HG03060 (cell line): Measurements from ENCODE around the gene ZHX3.

Experiments
- ATAC-seq: cut with Tn5 transposase; IDR thresholded peaks from one replicate; pipeline ENCODE4 v1.9.1; 2021; ENCODE audit warnings: low read depth, moderate number of reproducible peaks; ENCODE audit not compliant: unreplicated experiment

Gene ZHX3, protein sequence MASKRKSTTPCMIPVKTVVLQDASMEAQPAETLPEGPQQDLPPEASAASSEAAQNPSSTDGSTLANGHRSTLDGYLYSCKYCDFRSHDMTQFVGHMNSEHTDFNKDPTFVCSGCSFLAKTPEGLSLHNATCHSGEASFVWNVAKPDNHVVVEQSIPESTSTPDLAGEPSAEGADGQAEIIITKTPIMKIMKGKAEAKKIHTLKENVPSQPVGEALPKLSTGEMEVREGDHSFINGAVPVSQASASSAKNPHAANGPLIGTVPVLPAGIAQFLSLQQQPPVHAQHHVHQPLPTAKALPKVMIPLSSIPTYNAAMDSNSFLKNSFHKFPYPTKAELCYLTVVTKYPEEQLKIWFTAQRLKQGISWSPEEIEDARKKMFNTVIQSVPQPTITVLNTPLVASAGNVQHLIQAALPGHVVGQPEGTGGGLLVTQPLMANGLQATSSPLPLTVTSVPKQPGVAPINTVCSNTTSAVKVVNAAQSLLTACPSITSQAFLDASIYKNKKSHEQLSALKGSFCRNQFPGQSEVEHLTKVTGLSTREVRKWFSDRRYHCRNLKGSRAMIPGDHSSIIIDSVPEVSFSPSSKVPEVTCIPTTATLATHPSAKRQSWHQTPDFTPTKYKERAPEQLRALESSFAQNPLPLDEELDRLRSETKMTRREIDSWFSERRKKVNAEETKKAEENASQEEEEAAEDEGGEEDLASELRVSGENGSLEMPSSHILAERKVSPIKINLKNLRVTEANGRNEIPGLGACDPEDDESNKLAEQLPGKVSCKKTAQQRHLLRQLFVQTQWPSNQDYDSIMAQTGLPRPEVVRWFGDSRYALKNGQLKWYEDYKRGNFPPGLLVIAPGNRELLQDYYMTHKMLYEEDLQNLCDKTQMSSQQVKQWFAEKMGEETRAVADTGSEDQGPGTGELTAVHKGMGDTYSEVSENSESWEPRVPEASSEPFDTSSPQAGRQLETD

GRCh38 chr20:41317546-41318270 is at the start of gene ZHX3:
Gene ZHX3 (minus strand): TSS chr20:41317731. CDS start chr20:41204916, 112,815 bp downstream.
- peak; percentile 62 for ATAC-seq

DNA sequence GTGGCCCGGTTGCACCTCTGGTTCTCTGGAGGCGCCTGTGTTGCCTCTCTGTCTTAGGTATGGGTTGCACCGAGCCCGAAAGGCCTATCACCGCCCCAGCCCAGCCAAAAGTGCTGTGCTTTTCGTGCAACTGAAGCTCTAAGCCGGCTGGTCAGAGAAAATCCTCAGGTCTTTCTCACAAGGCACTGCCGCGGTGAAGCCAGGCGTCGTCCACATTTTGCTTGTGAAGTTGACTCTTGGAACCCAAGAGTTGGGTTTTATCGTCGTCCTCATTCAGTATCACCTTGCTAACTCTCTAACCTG is 49.8 kb upstream of the ZHX3 start:
- ATAC-seq, result no peak

GRCh38 chr20:41366546-41367392 is 49.2 kb upstream of the ZHX3 start, which contains the start of gene EMILIN3:
Gene EMILIN3 (minus strand): TSS chr20:41366818. CDS start chr20:41366634, 184 bp downstream.
- no peak for ATAC-seq

DNA sequence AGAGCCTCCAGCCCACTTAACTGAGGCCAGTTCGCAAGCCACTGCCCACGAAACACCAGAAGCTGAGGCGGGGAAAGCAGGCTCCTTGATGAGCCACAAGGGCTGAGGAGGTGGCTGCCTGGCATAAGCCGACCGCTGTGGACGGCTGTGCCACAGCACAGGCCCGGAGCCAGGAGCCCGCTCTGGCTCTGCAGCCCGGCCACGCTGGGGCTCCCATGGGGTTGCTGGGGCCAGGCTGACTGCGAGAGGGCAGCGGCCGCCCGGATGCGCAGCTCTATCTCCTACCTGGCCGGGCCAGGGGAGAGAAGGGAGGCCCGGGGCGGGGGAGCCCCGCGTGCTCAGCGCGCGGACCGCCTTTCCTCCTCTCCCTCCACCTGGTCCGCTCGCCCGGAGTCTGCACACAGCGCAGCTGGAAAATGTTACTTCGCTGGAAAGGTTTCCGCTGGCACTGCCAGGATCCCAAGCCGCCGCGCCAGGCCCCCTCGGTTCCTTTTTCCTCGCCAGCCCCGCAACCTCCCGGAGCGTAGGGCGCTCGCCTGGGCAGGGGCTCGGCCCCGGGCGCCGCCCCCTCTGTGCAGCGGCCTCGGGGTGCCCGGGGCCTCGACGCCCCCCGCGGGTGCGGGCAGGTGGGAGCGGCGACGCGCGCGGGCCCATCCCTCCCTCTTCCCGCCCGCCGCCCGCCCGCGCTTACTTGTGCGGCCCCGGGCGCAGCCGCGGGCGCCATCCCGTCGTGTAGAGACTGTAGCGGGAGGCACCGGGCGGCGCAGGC is 48.4 kb upstream of the ZHX3 start:
- ATAC-seq, result no peak

- ATAC-seq, result no peak
Measured at GRCh38 chr20:41364967-41365765, 47.6 kb upstream of the ZHX3 start.

GRCh38 chr20:41364236-41364855 is 46.8 kb upstream of the ZHX3 start:
- no peak for ATAC-seq

DNA sequence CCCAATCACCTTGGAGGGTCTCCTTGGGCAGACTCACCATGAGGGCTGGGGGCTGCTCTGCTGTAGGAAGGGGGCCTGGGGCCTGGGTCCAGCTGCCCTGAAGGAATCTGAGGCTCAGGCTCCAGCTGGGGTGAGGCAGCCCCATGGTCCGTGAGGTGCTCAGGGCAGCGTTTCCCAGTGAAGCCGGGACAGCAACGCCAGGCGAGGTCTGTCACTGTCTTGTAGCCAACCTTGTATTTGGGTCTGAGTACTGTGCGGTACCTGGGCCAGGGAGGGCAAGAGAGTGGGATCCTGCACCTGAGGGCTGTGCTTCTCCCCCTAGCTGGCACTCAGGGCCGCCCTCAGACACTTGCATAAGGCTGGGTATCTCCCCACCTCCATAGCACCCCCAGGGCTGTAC is 46.1 kb upstream of the ZHX3 start:
- ATAC-seq, result no peak

DNA sequence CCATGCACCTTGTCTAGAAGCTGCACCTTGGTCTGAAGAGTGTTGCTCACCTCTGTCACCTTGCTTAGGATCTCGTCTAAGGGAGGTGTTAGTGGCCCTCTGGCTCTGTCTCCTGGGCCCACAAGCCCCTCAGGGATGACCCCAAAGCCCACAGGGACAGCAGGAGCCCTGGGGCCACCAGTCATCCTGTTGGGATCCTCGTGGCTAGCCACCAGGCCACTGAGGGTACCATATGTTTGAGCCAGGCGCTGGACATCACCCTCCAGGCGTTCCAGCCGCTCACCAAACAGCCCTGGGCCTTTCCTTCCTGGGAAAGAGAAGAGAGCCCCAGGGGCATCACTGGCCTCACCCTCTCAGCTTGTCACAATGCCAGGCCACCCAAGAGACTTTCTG is 45.2 kb upstream of the ZHX3 start:
- no peak for ATAC-seq

GRCh38 chr20:41361757-41362747 is 44.5 kb upstream of the ZHX3 start:
- no peak for ATAC-seq

GRCh38 chr20:41360831-41361756 is 43.6 kb upstream of the ZHX3 start:
- no peak for ATAC-seq

GRCh38 chr20:41359541-41360011 is 42.0 kb upstream of the ZHX3 start:
- no peak for ATAC-seq

DNA sequence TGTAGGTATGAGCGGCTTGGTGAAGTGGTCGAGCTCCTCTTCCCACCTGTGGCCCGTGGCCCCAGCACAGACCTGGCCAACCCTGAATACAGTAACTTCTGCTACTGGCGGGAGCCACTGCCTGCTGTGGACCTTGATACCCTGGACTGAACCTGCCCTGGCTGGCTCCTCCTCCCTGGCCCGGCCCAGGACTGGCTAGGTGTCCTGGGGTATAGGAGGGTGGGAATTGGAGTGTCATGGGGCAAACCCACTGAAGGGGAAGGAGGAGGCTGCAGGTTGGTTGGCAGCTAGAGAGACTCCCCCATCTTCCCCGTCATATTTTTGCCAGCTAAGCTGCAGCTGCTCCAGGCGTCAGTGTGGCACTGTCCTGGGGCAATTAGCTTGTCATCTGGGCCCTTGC is 41.2 kb upstream of the ZHX3 start:
- no peak for ATAC-seq

- ATAC-seq, result no peak
Measured at GRCh38 chr20:41358230-41358629, 40.7 kb upstream of the ZHX3 start.

GRCh38 chr20:41357424-41358163 is 40.1 kb upstream of the ZHX3 start:
- no peak for ATAC-seq

DNA sequence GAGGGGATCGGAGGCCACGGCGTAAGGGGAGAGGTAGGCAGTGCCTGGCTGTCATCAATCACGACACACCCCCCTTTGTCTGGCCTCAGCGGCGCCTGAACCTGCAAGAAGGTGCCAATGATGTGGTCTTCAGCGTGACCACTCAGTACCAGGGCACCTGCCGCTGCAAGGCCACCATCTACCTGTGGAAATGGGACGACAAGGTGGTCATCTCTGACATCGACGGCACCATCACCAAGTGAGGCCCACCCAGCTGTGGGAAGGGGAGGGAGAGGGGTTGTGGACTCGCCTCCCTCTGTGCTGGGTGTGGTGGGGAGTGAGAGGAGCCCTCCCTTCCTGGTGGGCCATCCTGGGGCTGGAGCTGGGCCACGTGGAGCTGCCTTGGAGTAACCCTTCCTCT is 39.4 kb upstream of the ZHX3 start:
- no peak for ATAC-seq
